ENCODE results near the gene RASAL2. TPM values are rescaled to one million over a fixed set of nuclear protein-coding genes. Genes with fewer than 3 reads are reported as not detected.

Gene RASAL2
- total RNA-seq, 1 donor from 2014 or later = 44.2 TPM

- Mint-ChIP-seq H3K4me3 (ENCODE audit: unreplicated experiment) (no peak overlapping the region), H3K27me3 (ENCODE audit: low read depth, unreplicated experiment) (no peaks in the 10 kb centered on the region), H3K4me1 (ENCODE audit: low read depth, unreplicated experiment) (peaks cover 48% of the 10 kb centered on the region), H3K27ac (ENCODE audit: unreplicated experiment) (peak overlapping the region; percentile 95), H3K36me3 (ENCODE audit: low read depth, unreplicated experiment) (no peaks in the 10 kb centered on the region), H3K9me3 (ENCODE audit: unreplicated experiment) (no peaks in the 10 kb centered on the region)
- H2AFZ ChIP-seq (ENCODE audit: low read depth, low read length) = peak overlapping the region; percentile 58
- no peaks in the 10 kb centered on the region for H4K20me1 ChIP-seq (ENCODE audit: insufficient read depth, low read length)
- no peaks in the 10 kb centered on the region for H3K79me2 ChIP-seq (ENCODE audit: insufficient read depth, low read length)
- peak overlapping the region; percentile 59 for H3K9ac ChIP-seq (ENCODE audit: low read length)
- no peaks in the 10 kb centered on the region for H3K27me3 ChIP-seq (ENCODE audit: insufficient read depth, low read length)
- TF ChIP-seq EZH2 (IDR thresholded peaks at IDR 0.05; ENCODE audit: insufficient read depth, low read length) = no peak
- TF ChIP-seq CTCF (IDR thresholded peaks at IDR 0.05; ENCODE audit: insufficient read depth, low read depth, low read length) = no peak
- no peaks in the 10 kb centered on the region for H3K9me3 ChIP-seq (ENCODE audit: insufficient read depth, low read depth, low read length)
- DNase-seq (ENCODE audit: low read depth) (no peak), FAIRE-seq (no peak)
- H3K4me2 ChIP-seq (ENCODE audit: low read length) = peak overlapping the region; percentile 67
- H3K4me1 ChIP-seq (ENCODE audit: insufficient read depth, low read length) = peaks cover 33% of the 10 kb centered on the region
- H3K27ac ChIP-seq (ENCODE audit: low read depth, low read length) = peak overlapping the region; percentile 74
- no peaks in the 10 kb centered on the region for H3K36me3 ChIP-seq (ENCODE audit: insufficient read depth, low read length)
- no peak overlapping the region for H3K4me3 ChIP-seq (ENCODE audit: insufficient read depth, low read depth, low read length)
These were observed 32.3 kb upstream of the RASAL2 start for GRCh38 chr1:178061620-178062019.

GRCh38 chr1:178064191-178064821, 29.6 kb upstream of the RASAL2 start:
- no peak overlapping the region for H3K27ac Mint-ChIP-seq (ENCODE audit: unreplicated experiment)
- H4K20me1 ChIP-seq (ENCODE audit: insufficient read depth, low read length) = no peaks in the 10 kb centered on the region
- peaks cover 39% of the 10 kb centered on the region for H3K4me1 Mint-ChIP-seq (ENCODE audit: low read depth, unreplicated experiment)
- FAIRE-seq = no peak
- no peak overlapping the region for H3K27ac ChIP-seq (ENCODE audit: low read depth, low read length)
- H3K79me2 ChIP-seq (ENCODE audit: insufficient read depth, low read length) = no peaks in the 10 kb centered on the region
- no peaks in the 10 kb centered on the region for H3K9me3 Mint-ChIP-seq (ENCODE audit: unreplicated experiment)
- no peaks in the 10 kb centered on the region for H3K27me3 Mint-ChIP-seq (ENCODE audit: low read depth, unreplicated experiment)
- H3K36me3 ChIP-seq (ENCODE audit: insufficient read depth, low read length) = no peaks in the 10 kb centered on the region
- H3K9me3 ChIP-seq (ENCODE audit: insufficient read depth, low read depth, low read length) = no peaks in the 10 kb centered on the region
- H3K4me3 ChIP-seq (ENCODE audit: insufficient read depth, low read depth, low read length) = no peak overlapping the region
- no peak overlapping the region for H3K4me3 Mint-ChIP-seq (ENCODE audit: unreplicated experiment)
- H3K27me3 ChIP-seq (ENCODE audit: insufficient read depth, low read length) = no peaks in the 10 kb centered on the region
- no peak for TF ChIP-seq EZH2 (IDR thresholded peaks at IDR 0.05; ENCODE audit: insufficient read depth, low read length)
- no peak for TF ChIP-seq CTCF (IDR thresholded peaks at IDR 0.05; ENCODE audit: insufficient read depth, low read depth, low read length)
- H3K9ac ChIP-seq (ENCODE audit: low read length) = no peak overlapping the region
- H3K4me2 ChIP-seq (ENCODE audit: low read length) = no peak overlapping the region
- no peak overlapping the region for H2AFZ ChIP-seq (ENCODE audit: low read depth, low read length)
- no peak for DNase-seq (ENCODE audit: low read depth)
- H3K4me1 ChIP-seq (ENCODE audit: insufficient read depth, low read length) = peaks cover 15% of the 10 kb centered on the region
- no peaks in the 10 kb centered on the region for H3K36me3 Mint-ChIP-seq (ENCODE audit: low read depth, unreplicated experiment)

GRCh38 chr1:178065250-178065649, 28.7 kb upstream of the RASAL2 start:
- Mint-ChIP-seq H3K27ac (ENCODE audit: unreplicated experiment) (no peak overlapping the region), H3K36me3 (ENCODE audit: low read depth, unreplicated experiment) (no peaks in the 10 kb centered on the region), H3K27me3 (ENCODE audit: low read depth, unreplicated experiment) (no peaks in the 10 kb centered on the region), H3K9me3 (ENCODE audit: unreplicated experiment) (no peaks in the 10 kb centered on the region), H3K4me1 (ENCODE audit: low read depth, unreplicated experiment) (peaks cover 33% of the 10 kb centered on the region), H3K4me3 (ENCODE audit: unreplicated experiment) (no peak overlapping the region)
- no peak for FAIRE-seq
- H3K79me2 ChIP-seq (ENCODE audit: insufficient read depth, low read length) = no peaks in the 10 kb centered on the region
- TF ChIP-seq EZH2 (IDR thresholded peaks at IDR 0.05; ENCODE audit: insufficient read depth, low read length) (no peak), CTCF (IDR thresholded peaks at IDR 0.05; ENCODE audit: insufficient read depth, low read depth, low read length) (no peak)
- no peak overlapping the region for H3K27ac ChIP-seq (ENCODE audit: low read depth, low read length)
- H4K20me1 ChIP-seq (ENCODE audit: insufficient read depth, low read length) = no peaks in the 10 kb centered on the region
- DNase-seq (ENCODE audit: low read depth) = no peak
- no peaks in the 10 kb centered on the region for H3K9me3 ChIP-seq (ENCODE audit: insufficient read depth, low read depth, low read length)
- H3K4me2 ChIP-seq (ENCODE audit: low read length) = no peak overlapping the region
- H3K4me3 ChIP-seq (ENCODE audit: insufficient read depth, low read depth, low read length) = no peak overlapping the region
- H3K27me3 ChIP-seq (ENCODE audit: insufficient read depth, low read length) = no peaks in the 10 kb centered on the region
- H3K36me3 ChIP-seq (ENCODE audit: insufficient read depth, low read length) = no peaks in the 10 kb centered on the region
- peaks cover 14% of the 10 kb centered on the region for H3K4me1 ChIP-seq (ENCODE audit: insufficient read depth, low read length)
- no peak overlapping the region for H3K9ac ChIP-seq (ENCODE audit: low read length)
- no peak overlapping the region for H2AFZ ChIP-seq (ENCODE audit: low read depth, low read length)
